Bronchial epithelial cell (primary cell): Measurements from ENCODE around the gene PHACTR3. TPM values are rescaled to one million over a fixed set of nuclear protein-coding genes. Genes with fewer than 3 reads are reported as not detected.

Source experiments
- DNase-seq: peaks from one replicate; pipeline ENCODE4 v3.0.0-alpha.2; 2010; ENCODE audit warnings: low read depth
- FAIRE-seq: peaks from 2 replicates; lab custom pipeline; 2011; peaks lifted over from hg19 to GRCh38; lab: Jason Lieb, UNC
- H3K27me3 ChIP-seq: 2 replicates; pipeline ENCODE4 v1.5.1; 2011; ENCODE audit warnings: low read length; ENCODE audit not compliant: control insufficient read depth, insufficient read depth
- H3K36me3 ChIP-seq: 2 replicates; pipeline ENCODE4 v1.5.1; 2011; ENCODE audit warnings: low read length; ENCODE audit not compliant: control insufficient read depth, insufficient read depth
- H3K4me3 ChIP-seq: 2 replicates; pipeline ENCODE4 v1.5.1; 2011; ENCODE audit warnings: mild to moderate bottlenecking, low read depth, low read length, control low read depth
- CTCF ChIP-seq: IDR thresholded peaks from 2 replicates; pipeline ENCODE4 v1.5.1; 2011; ENCODE audit warnings: mild to moderate bottlenecking, moderate library complexity, low read length, control low read depth, inconsistent platforms; ENCODE audit not compliant: insufficient read depth, severe bottlenecking
- total RNA-seq: library from RNA; depleted of rRNA; stranded (reverse); fragments of >200 nt; gene quantifications from 2 replicates; pipeline ENCODE4 v1.2.1, GENCODE V29; 2014

Gene PHACTR3
- total RNA-seq, 1 donor from 2014 or later: 15.0 TPM

- Histone ChIP-seq H3K4me3 (no peak overlapping the region), H3K36me3 (no peaks in the 10 kb centered on the region), H3K27me3 (peaks cover 9% of the 10 kb centered on the region)
- no peak for DNase-seq
- FAIRE-seq: no peak
- no peak for TF ChIP-seq CTCF
These were observed 1.4 kb downstream of the PHACTR3 start for GRCh38 chr20:59605601-59606364.

- Histone ChIP-seq H3K27me3 (peaks cover 9% of the 10 kb centered on the region), H3K4me3 (no peak overlapping the region), H3K36me3 (no peaks in the 10 kb centered on the region)
- DNase-seq (no peak), FAIRE-seq (no peak)
- no peak for TF ChIP-seq CTCF
These were observed 2.2 kb downstream of the PHACTR3 start for GRCh38 chr20:59606566-59606965.

- DNase-seq (no peak), FAIRE-seq (no peak)
- Histone ChIP-seq H3K4me3 (no peak overlapping the region), H3K27me3 (peaks cover 5% of the 10 kb centered on the region), H3K36me3 (no peaks in the 10 kb centered on the region)
- TF ChIP-seq CTCF: no peak
These were observed 4.1 kb downstream of the PHACTR3 start for GRCh38 chr20:59608396-59608795.

- Histone ChIP-seq H3K27me3 (peaks cover 2% of the 10 kb centered on the region), H3K4me3 (no peak overlapping the region), H3K36me3 (no peaks in the 10 kb centered on the region)
- FAIRE-seq: no peak
- no peak for TF ChIP-seq CTCF
- DNase-seq: no peak
These were observed 4.5 kb downstream of the PHACTR3 start for GRCh38 chr20:59608871-59609270.

- no peaks in the 10 kb centered on the region for H3K27me3 ChIP-seq
- FAIRE-seq: no peak
- DNase-seq: no peak
- no peak for TF ChIP-seq CTCF
- no peaks in the 10 kb centered on the region for H3K36me3 ChIP-seq
- no peak overlapping the region for H3K4me3 ChIP-seq
These were observed 6.9 kb downstream of the PHACTR3 start for GRCh38 chr20:59611286-59611685.

GRCh38 chr20:59613861-59614260, 9.5 kb downstream of the PHACTR3 start:
- Histone ChIP-seq H3K4me3 (no peak overlapping the region), H3K27me3 (no peaks in the 10 kb centered on the region), H3K36me3 (no peaks in the 10 kb centered on the region)
- TF ChIP-seq CTCF: no peak
- DNase-seq (no peak), FAIRE-seq (no peak)
